Prostate gland (tissue), 2 donors: Measurements from ENCODE around the gene CDK9. TPM values are rescaled to one million over a fixed set of nuclear protein-coding genes. Genes with fewer than 3 reads are reported as not detected.

Experiments
- DNase-seq: peaks from one replicate; pipeline ENCODE4 v3.0.0-alpha.2; 2019; ENCODE audit warnings: low spot score
- H3K27ac ChIP-seq, 2 donors: fragments of 200-600 bp; sonication (generic); 2 replicates each; pipeline ENCODE4 v1.5.1; 2017 to 2019
- H3K27me3 ChIP-seq: fragments of 200-600 bp; sonication (generic); replicated peaks from 2 replicates; pipeline ENCODE4 v1.5.1; 2019; ENCODE audit not compliant: insufficient read depth
- H3K36me3 ChIP-seq, 2 donors: fragments of 200-600 bp; sonication (generic); 1 replicate in 1 of 2; 2 replicates in 1 of 2; pipeline versions ENCODE4 v1.5.1 to v1.8.1; 2017 to 2019
- H3K4me1 ChIP-seq: fragments of 200-600 bp; sonication (generic); replicated peaks from 2 replicates; pipeline ENCODE4 v1.5.1; 2019
- H3K4me3 ChIP-seq, 2 donors: fragments of 200-600 bp; sonication (generic); 2 replicates each; pipeline ENCODE4 v1.5.1; 2017 to 2019
- H3K9me3 ChIP-seq: fragments of 200-600 bp; sonication (generic); 2 replicates; pipeline ENCODE4 v1.5.1; 2017
- POLR2A ChIP-seq: fragments of 450-650 bp; IDR thresholded peaks from one replicate; pipeline ENCODE4 v1.6.1; 2016; ENCODE audit warnings: antibody characterized with exemption, mild to moderate bottlenecking
- POLR2AphosphoS5 ChIP-seq: sonication (generic); formaldehyde crosslinking; IDR thresholded peaks from one replicate; pipeline ENCODE4 v1.6.1; 2017; ENCODE audit warnings: antibody characterized with exemption
- WGBS: methylation state at CpG from one replicate; pipeline ENCODE4 v1.1.5; 2018; 5-methylcytosine and 5-hydroxymethylcytosine counted together
- intact Hi-C: fragments of 100-400 bp; cut with DNase I; formaldehyde crosslinking; loops from one replicate; pipeline ENCODE4 v1.14.2; 2022
- total RNA-seq, 2 donors: library from RNA; depleted of rRNA; stranded (reverse); fragments of >200 nt; gene quantifications; one replicate each; pipeline ENCODE4 v1.1.0, GENCODE V29; 2016
- TF ChIP-seq, protein P1 (sequence below), 4 experiments: fragments of 200-600 bp in 2 of 4; fragments of 450-650 bp in 2 of 4; sonication (generic) in 2 of 4; IDR thresholded peaks; 1 replicate in 3 of 4; 2 replicates in 1 of 4; pipeline ENCODE4 v1.5.1; 2016 to 2019; ENCODE audit warnings: antibody characterized with exemption in 4 of 4, mild to moderate bottlenecking in 2 of 4, moderate library complexity in 2 of 4

Gene CDK9
- total RNA-seq, 2 donors from 2014 or later: 60.3 to 130 TPM

DNA sequence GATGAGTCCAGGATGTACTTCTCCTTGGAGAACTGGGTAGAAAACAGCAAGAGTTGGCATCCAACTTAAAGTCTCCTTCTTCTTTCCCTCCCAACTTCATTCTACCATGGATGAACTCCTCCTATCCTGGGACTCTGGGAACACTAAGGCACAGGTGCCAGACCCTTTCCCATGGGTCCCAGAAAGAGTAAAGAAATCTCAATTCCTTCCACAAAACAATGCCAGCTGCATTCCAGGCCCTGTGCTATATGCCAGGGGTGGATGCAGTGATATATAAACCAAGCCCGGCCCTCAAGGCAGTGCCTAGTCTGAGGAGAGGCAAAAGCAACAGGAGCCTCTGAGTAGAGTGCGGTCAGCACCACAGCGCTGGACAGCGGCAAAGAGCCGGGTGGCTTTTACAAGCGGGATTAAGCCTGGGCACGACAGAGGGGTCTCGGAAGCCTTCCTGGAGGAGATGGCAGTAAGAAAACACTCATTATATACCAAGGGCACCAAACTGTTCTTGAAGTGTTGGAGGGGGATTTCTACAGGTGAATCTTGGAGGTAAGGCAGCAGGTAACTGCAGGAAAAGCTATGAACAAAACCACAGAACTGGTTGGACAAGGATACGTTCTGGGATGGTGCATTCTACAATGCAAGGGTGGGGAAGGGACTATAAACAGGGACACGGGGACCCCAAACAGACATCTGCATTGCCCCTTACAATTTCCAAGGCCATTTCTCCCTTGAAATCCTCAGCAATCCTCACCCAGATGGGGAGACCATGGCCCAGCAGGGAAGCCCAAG lies 34.4 kb upstream of the CDK9 start:
- Histone ChIP-seq H3K36me3 (no peaks in the 10 kb centered on the region), H3K9me3 (no peaks in the 10 kb centered on the region), H3K4me3 (no peak overlapping the region), H3K27me3 (peaks cover 7% of the 10 kb centered on the region), H3K4me1 (no peaks in the 10 kb centered on the region), H3K27ac (no peak overlapping the region)
- WGBS: 21% methylated on average over 10 of the region's 10 CpGs
- DNase-seq: no peak
- TF ChIP-seq POLR2AphosphoS5: no peak
- TF ChIP-seq, protein P1, sequence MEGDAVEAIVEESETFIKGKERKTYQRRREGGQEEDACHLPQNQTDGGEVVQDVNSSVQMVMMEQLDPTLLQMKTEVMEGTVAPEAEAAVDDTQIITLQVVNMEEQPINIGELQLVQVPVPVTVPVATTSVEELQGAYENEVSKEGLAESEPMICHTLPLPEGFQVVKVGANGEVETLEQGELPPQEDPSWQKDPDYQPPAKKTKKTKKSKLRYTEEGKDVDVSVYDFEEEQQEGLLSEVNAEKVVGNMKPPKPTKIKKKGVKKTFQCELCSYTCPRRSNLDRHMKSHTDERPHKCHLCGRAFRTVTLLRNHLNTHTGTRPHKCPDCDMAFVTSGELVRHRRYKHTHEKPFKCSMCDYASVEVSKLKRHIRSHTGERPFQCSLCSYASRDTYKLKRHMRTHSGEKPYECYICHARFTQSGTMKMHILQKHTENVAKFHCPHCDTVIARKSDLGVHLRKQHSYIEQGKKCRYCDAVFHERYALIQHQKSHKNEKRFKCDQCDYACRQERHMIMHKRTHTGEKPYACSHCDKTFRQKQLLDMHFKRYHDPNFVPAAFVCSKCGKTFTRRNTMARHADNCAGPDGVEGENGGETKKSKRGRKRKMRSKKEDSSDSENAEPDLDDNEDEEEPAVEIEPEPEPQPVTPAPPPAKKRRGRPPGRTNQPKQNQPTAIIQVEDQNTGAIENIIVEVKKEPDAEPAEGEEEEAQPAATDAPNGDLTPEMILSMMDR (IDR thresholded peaks at IDR 0.05): no peak
- TF ChIP-seq POLR2A: no peak
- intact Hi-C loops: no loop called here

DNA sequence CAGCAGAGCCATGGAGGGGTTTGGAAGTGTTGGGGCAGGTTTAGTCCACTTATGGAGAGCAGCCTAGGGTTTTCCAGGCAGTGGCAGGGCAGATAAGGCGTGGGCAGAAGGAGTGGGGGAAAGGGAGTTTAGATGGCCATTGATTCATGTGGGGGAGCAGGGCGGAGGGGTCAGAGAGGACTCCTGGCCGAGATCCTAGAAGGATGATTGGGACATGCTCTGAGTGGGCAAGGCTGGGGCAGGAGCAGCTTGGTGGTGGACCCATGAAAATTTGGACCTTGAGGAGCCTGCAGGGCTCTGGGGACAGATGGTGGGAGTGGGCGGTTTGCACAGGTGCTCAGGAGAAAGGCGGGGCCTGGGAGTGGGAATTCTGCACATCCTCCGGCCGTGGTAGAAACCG lies 32.7 kb upstream of the CDK9 start:
- H3K27me3 ChIP-seq: peaks cover 7% of the 10 kb centered on the region
- H3K27ac ChIP-seq: no peak overlapping the region
- no peak overlapping the region for H3K4me3 ChIP-seq
- no peaks in the 10 kb centered on the region for H3K4me1 ChIP-seq
- no peak for DNase-seq
- H3K9me3 ChIP-seq: no peaks in the 10 kb centered on the region
- TF ChIP-seq POLR2A (no peak), POLR2AphosphoS5 (no peak)
- TF ChIP-seq, protein P1 (IDR thresholded peaks at IDR 0.05): no peak
- WGBS: 54% methylated on average over 8 of the region's 8 CpGs
- H3K36me3 ChIP-seq: no peaks in the 10 kb centered on the region
- intact Hi-C loops: no loop called here

- Histone ChIP-seq H3K4me1 (no peaks in the 10 kb centered on the region), H3K36me3 (no peaks in the 10 kb centered on the region), H3K4me3 (no peak overlapping the region), H3K9me3 (no peaks in the 10 kb centered on the region), H3K27ac (no peak overlapping the region), H3K27me3 (peaks cover 7% of the 10 kb centered on the region)
- WGBS: 52% methylated on average over 8 of the region's 8 CpGs
- DNase-seq: no peak
- intact Hi-C loops: no loop called here
- TF ChIP-seq, protein P1 (IDR thresholded peaks at IDR 0.05): no peak
- TF ChIP-seq POLR2A: no peak
- no peak for TF ChIP-seq POLR2AphosphoS5
Measured at GRCh38 chr9:127753622-127754021, 32.2 kb upstream of the CDK9 start.

DNA sequence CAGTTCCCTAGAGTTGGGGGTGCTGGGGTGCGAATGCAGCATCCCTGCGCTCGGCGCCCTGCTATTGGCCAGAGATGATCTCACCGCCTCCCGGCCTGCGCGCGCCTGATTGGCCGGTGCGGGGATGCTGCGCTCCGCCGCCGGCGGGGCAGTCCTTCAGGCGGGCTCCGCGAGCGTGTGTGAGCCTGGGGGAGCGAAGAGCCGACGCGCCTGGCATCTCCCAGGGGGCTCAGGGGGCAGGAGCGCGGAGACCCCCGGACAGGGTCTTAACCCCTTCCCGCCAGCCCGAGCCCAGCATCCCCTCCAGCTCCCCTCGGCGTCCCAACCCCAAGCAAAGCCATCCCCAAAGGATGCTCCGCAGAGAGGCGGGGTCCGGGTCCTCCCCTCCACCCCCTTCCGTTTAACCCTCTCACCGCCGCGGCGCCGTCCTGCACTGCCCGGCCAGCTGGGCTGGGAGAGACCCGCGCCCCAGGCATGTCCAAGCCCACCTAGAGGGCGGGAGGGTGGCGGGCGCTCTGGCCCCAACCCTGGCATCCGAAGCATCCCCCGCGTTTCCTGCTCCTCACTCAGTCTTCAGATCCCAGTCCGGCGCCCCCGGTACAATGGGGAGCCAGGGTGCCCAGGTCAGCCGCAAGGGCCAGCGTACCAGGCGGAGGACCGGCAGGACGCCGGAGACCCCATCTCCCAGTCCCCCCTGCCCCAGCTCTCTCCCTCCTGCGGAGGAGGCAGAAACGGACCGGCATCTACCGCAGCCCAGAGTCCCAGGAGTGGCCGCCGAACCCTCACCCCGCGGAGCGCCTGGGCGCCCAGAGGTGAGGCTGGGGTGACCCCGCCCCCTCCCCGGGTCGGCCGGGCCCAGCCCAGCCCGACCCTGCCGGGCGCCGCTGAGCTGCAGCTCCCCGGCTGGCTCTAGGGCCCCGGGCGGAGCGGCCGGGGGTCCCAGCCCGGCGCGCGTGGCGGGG lies 31.5 kb upstream of the CDK9 start:
- TF ChIP-seq POLR2AphosphoS5 (no peak), POLR2A (no peak)
- TF ChIP-seq, protein P1 (IDR thresholded peaks at IDR 0.05): no peak
- H3K27me3 ChIP-seq: peaks cover 7% of the 10 kb centered on the region
- H3K27ac ChIP-seq: no peak overlapping the region

More for the DNA sequence above, 31.5 kb upstream of the CDK9 start:
- Histone ChIP-seq H3K36me3 (no peaks in the 10 kb centered on the region), H3K4me1 (no peaks in the 10 kb centered on the region), H3K4me3 (no peak overlapping the region), H3K9me3 (no peaks in the 10 kb centered on the region)
- DNase-seq: no peak
- intact Hi-C loops: no loop called here
- WGBS: 15% methylated on average over 49 of the region's 86 CpGs
